ENCODE data around the gene PRR5L. TPM values are rescaled to one million over a fixed set of nuclear protein-coding genes. Genes with fewer than 3 reads are reported as not detected.
A peak's percentile ranks its signal among the peaks of the same experiment; 100 is the strongest.

The PRR5L gene
- polyA plus RNA-seq, 3 donors: 3.5 to 16.0 (median 7.4) TPM

- peaks cover 39 to 59% (median 41%) of the 10 kb centered on the region in 3 donors for H3K27me3 Mint-ChIP-seq (ENCODE audit: low read depth in 3 of 3)
- Histone ChIP-seq H3K36me3 (replicated peaks in 1 of 2; ENCODE audit: control insufficient read depth in 1 of 2, insufficient read depth in 2 of 2, low read length in 2 of 2) (no peaks in the 10 kb centered on the region), H3K4me1 (ENCODE audit: control insufficient read depth in 1 of 2, insufficient read depth in 2 of 2, low read length in 2 of 2) (peaks cover 21 to 45% of the 10 kb centered on the region in 2 donors), H3K9ac (ENCODE audit: insufficient read depth, low read length, poor library complexity, severe bottlenecking) (no peak overlapping the region), H3K79me2 (ENCODE audit: insufficient read depth, low read length) (no peaks in the 10 kb centered on the region), H3K4me3 (replicated peaks in 1 of 3; ENCODE audit: low read depth in 2 of 3, low read length in 3 of 3) (no peak overlapping the region), H4K20me1 (ENCODE audit: insufficient read depth, low read length) (no peaks in the 10 kb centered on the region), H2AFZ (ENCODE audit: insufficient read depth, low read depth, low read length, poor library complexity, severe bottlenecking) (no peak overlapping the region), H3K4me2 (replicated peaks; ENCODE audit: extremely low read depth, low read length, poor library complexity, severe bottlenecking) (no peak overlapping the region), H3K9me3 (replicated peaks in 1 of 2; ENCODE audit: control insufficient read depth in 1 of 2, insufficient read depth in 1 of 2, low read length in 2 of 2) (no peaks in the 10 kb centered on the region), H3K27me3 (ENCODE audit: control insufficient read depth in 2 of 2, insufficient read depth in 2 of 2, low read length in 2 of 2) (peaks cover 8 to 38% of the 10 kb centered on the region in 2 donors), H3K27ac (ENCODE audit: low read depth in 1 of 2, low read length in 2 of 2) (no peak overlapping the region)
- TF ChIP-seq CTCF (IDR thresholded peaks at IDR 0.05): no peak
- H3K4me1 Mint-ChIP-seq: peaks cover 44% of the 10 kb centered on the region
- peaks cover 4 to 8% of the 10 kb centered on the region in 2 donors for H3K36me3 Mint-ChIP-seq
- DNase-seq: no peak
- no peak overlapping the region for H3K27ac Mint-ChIP-seq
- intact Hi-C loops (cut with micrococcal nuclease): loop anchor here (5.0 kb wide), 3 partner anchors 33 to 98 kb away; no protein-coding TSS in a partner anchor
- peak overlapping the region in 1 of 2 donors; percentile 51 for H3K4me3 Mint-ChIP-seq
- WGBS (ENCODE audit: insufficient coverage): 97% methylated on average over 3 of the region's 4 CpGs
- H3K9me3 Mint-ChIP-seq: peaks cover 0 to 8% (median 5%) of the 10 kb centered on the region in 7 donors
Measured at GRCh38 chr11:36374726-36375125, 78.6 kb downstream of the PRR5L start.

GRCh38 chr11:36375353-36376008, 79.4 kb downstream of the PRR5L start:
- Histone ChIP-seq H3K4me2 (replicated peaks; ENCODE audit: extremely low read depth, low read length, poor library complexity, severe bottlenecking) (peak overlapping the region; percentile 98), H2AFZ (ENCODE audit: insufficient read depth, low read depth, low read length, poor library complexity, severe bottlenecking) (no peak overlapping the region), H3K9ac (ENCODE audit: insufficient read depth, low read length, poor library complexity, severe bottlenecking) (no peak overlapping the region), H3K27me3 (ENCODE audit: control insufficient read depth in 2 of 2, insufficient read depth in 2 of 2, low read length in 2 of 2) (peaks cover 8 to 38% of the 10 kb centered on the region in 2 donors), H3K36me3 (replicated peaks in 1 of 2; ENCODE audit: control insufficient read depth in 1 of 2, insufficient read depth in 2 of 2, low read length in 2 of 2) (no peaks in the 10 kb centered on the region), H3K4me1 (ENCODE audit: control insufficient read depth in 1 of 2, insufficient read depth in 2 of 2, low read length in 2 of 2) (peaks cover 21 to 52% of the 10 kb centered on the region in 2 donors), H3K9me3 (replicated peaks in 1 of 2; ENCODE audit: control insufficient read depth in 1 of 2, insufficient read depth in 1 of 2, low read length in 2 of 2) (no peaks in the 10 kb centered on the region), H3K79me2 (ENCODE audit: insufficient read depth, low read length) (no peaks in the 10 kb centered on the region), H4K20me1 (ENCODE audit: insufficient read depth, low read length) (no peaks in the 10 kb centered on the region), H3K27ac (ENCODE audit: low read depth in 1 of 2, low read length in 2 of 2) (no peak overlapping the region), H3K4me3 (replicated peaks in 1 of 3; ENCODE audit: low read depth in 2 of 3, low read length in 3 of 3) (peak overlapping the region in 1 of 3 experiments; percentile 86)
- H3K4me3 Mint-ChIP-seq: peak overlapping the region; percentile 96 to 99
- peaks cover 4 to 8% of the 10 kb centered on the region in 2 donors for H3K36me3 Mint-ChIP-seq
- no peak for TF ChIP-seq CTCF (IDR thresholded peaks at IDR 0.05)
- peaks cover 0 to 8% (median 5%) of the 10 kb centered on the region in 7 donors for H3K9me3 Mint-ChIP-seq
- intact Hi-C loops (cut with micrococcal nuclease): loop anchor here in 1 of 2 donors (5.0 kb wide), 2 partner anchors 37 to 97 kb away; no protein-coding TSS in a partner anchor
- WGBS (ENCODE audit: insufficient coverage): 65% methylated on average over 6 of the region's 9 CpGs
- peaks cover 51% of the 10 kb centered on the region for H3K4me1 Mint-ChIP-seq
- H3K27me3 Mint-ChIP-seq (ENCODE audit: low read depth in 3 of 3): peaks cover 39 to 59% (median 41%) of the 10 kb centered on the region in 3 donors
- H3K27ac Mint-ChIP-seq: no peak overlapping the region
- no peak for DNase-seq

Data from CD14-positive monocyte (primary cell).